Measurements from ENCODE around the gene FOCAD.

- TF ChIP-seq CTCF (IDR thresholded peaks at IDR 0.05), result no peak
- no peak for TF ChIP-seq POLR2A (IDR thresholded peaks at IDR 0.05)
Observed at GRCh38 chr9:20693068-20693467, 9.0 kb downstream of the FOCAD start.
